Mesangial cell (primary cell): ENCODE results near the gene ZFP28. TPM values are rescaled to one million over a fixed set of nuclear protein-coding genes. Genes with fewer than 3 reads are reported as not detected.

Experiments used
- total RNA-seq: library from RNA; depleted of rRNA; stranded (reverse); fragments of >200 nt; gene quantifications from 2 replicates; pipeline ENCODE4 v1.2.3, GENCODE V29; 2015

ZFP28 gene
- 2.1 and 4.3 TPM in 2 replicates for total RNA-seq

GRCh38 chr19:56538761-56539263, at the start of gene ZFP28:
TSS of gene ZFP28 (plus strand) at chr19:56538948. CDS start at chr19:56539019, 71 bp downstream.

GRCh38 chr19:56507446-56508289, 31.1 kb upstream of the ZFP28 start, which contains the start of gene ZNF471:
TSS of gene ZNF471 (plus strand) at chr19:56507855. CDS start at chr19:56511572, 3,717 bp downstream.

GRCh38 chr19:56567274-56568120, 28.7 kb downstream of the ZFP28 start, which contains the start of gene ZNF470:
TSS of gene ZNF470 (plus strand) at chr19:56567468. CDS start at chr19:56570312, 2,844 bp downstream.

GRCh38 chr19:56594783-56595547, 56.2 kb downstream of the ZFP28 start, which contains the start of gene ZNF71:
TSS of gene ZNF71 (plus strand) at chr19:56595302. CDS start at chr19:56601559, 6,257 bp downstream.

Other genes starting within 250 kb of the ZFP28 start
- 2.0 and 2.8 TPM in 2 replicates for gene ZSCAN5A, start 224.1 kb upstream of the ZFP28 start, total RNA-seq
- 2.0 and 6.1 TPM in 2 replicates for gene ZNF582, start 145.4 kb upstream of the ZFP28 start, total RNA-seq
- 3.9 and 4.2 TPM in 2 replicates for gene ZNF583, start 134.6 kb upstream of the ZFP28 start, total RNA-seq
- 0.65 and 2.5 TPM in 2 replicates for gene ZNF667, start 61.6 kb upstream of the ZFP28 start, total RNA-seq
- gene ZNF471, start 31.1 kb upstream of the ZFP28 start, total RNA-seq = 0.49 and 1.9 TPM in 2 replicates
- gene ZNF470, start 28.5 kb downstream of the ZFP28 start, total RNA-seq = 0.65 and 1.5 TPM in 2 replicates
- gene ZNF71, start 56.4 kb downstream of the ZFP28 start, total RNA-seq = 6.8 and 11.2 TPM in 2 replicates
- gene SMIM17, start 104.2 kb downstream of the ZFP28 start, total RNA-seq = 0.13 and 0.16 TPM in 2 replicates
- 0.65 and 1.3 TPM in 2 replicates for gene ZNF835, start 132.8 kb downstream of the ZFP28 start, total RNA-seq